WTC11 (cell line): ENCODE measurements around the gene APOBEC3C.

Source experiments
- CREB1 ChIP-seq: sonication (generic); formaldehyde crosslinking; IDR thresholded peaks from 2 replicates; pipeline ENCODE4 v1.8.0; 2023; ENCODE audit warnings: mild to moderate bottlenecking, missing genetic modification reagents
- FOXP4 ChIP-seq: sonication (generic); formaldehyde crosslinking; IDR thresholded peaks from 2 replicates; pipeline ENCODE4 v1.8.0; 2022; ENCODE audit warnings: mild to moderate bottlenecking, missing genetic modification reagents
- JUN ChIP-seq: sonication (generic); formaldehyde crosslinking; IDR thresholded peaks from 2 replicates; pipeline ENCODE4 v1.8.0; 2023; ENCODE audit warnings: mild to moderate bottlenecking, missing genetic modification reagents

DNA sequence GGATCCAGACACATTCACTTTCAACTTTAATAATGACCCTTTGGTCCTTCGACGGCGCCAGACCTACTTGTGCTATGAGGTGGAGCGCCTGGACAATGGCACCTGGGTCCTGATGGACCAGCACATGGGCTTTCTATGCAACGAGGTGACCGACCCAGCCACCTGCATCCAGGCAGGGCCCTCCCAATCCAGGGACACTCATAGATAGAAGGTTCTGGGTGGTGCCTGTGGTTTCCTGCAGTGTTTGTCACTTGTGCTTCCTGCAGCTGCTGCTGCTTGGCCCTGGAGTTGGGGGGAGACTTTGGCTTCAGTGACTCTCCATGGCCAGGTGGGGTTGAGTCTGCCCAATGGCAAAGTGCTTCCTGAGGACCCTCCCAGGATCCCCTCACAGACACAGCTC lies 24.6 kb upstream of the APOBEC3C start:
- no peak for TF ChIP-seq CREB1 (CRISPR knock-in tag)
- no peak for TF ChIP-seq JUN
- TF ChIP-seq FOXP4 (CRISPR knock-in tag): no peak
